Measurements from ENCODE around the gene MRPS34. TPM values are rescaled to one million over a fixed set of nuclear protein-coding genes. Genes with fewer than 3 reads are reported as not detected.
A peak's percentile ranks its signal among the peaks of the same experiment; 100 is the strongest.

Gene MRPS34
- total RNA-seq, 1 donor from 2014 or later: 31.4 TPM

GRCh38 chr16:1771188-1771863, 1.6 kb downstream of the MRPS34 start, which contains the start of gene NME3:
TSS of gene NME3 (minus strand) at chr16:1771543. CDS start at chr16:1771534, 9 bp downstream.
- FAIRE-seq: no peak
- peak; percentile 86 to 92 for DNase-seq (ENCODE audit: low spot score in 2 of 2)

- FAIRE-seq (no peak), DNase-seq (ENCODE audit: low spot score in 2 of 2) (peak; percentile 67 to 73)
These were observed 2.4 kb downstream of the MRPS34 start for GRCh38 chr16:1770328-1771187.

GRCh38 chr16:1769402-1770300, 3.3 kb downstream of the MRPS34 start:
- no peak for DNase-seq (ENCODE audit: low spot score in 2 of 2)
- no peak for FAIRE-seq

GRCh38 chr16:1768767-1769401, 4.0 kb downstream of the MRPS34 start:
- FAIRE-seq (no peak), DNase-seq (ENCODE audit: low spot score in 2 of 2) (no peak)

- DNase-seq (ENCODE audit: low spot score in 2 of 2): no peak
- no peak for FAIRE-seq
These were observed 4.7 kb downstream of the MRPS34 start for GRCh38 chr16:1768061-1768766.

- FAIRE-seq (no peak), DNase-seq (ENCODE audit: low spot score in 2 of 2) (no peak)
These were observed 5.6 kb downstream of the MRPS34 start for GRCh38 chr16:1767116-1767994.

- FAIRE-seq (no peak), DNase-seq (ENCODE audit: low spot score in 2 of 2) (no peak)
These were observed 6.2 kb downstream of the MRPS34 start for GRCh38 chr16:1766701-1767100.

- FAIRE-seq (no peak), DNase-seq (ENCODE audit: low spot score in 2 of 2) (no peak)
These were observed 6.7 kb downstream of the MRPS34 start for GRCh38 chr16:1766231-1766630.

- FAIRE-seq (no peak), DNase-seq (ENCODE audit: low spot score in 2 of 2) (no peak)
These were observed 7.1 kb downstream of the MRPS34 start for GRCh38 chr16:1765826-1766225.

- FAIRE-seq (no peak), DNase-seq (ENCODE audit: low spot score in 2 of 2) (no peak)
These were observed 8.0 kb downstream of the MRPS34 start for GRCh38 chr16:1764971-1765370.

GRCh38 chr16:1763521-1764511, 9.1 kb downstream of the MRPS34 start:
- DNase-seq (ENCODE audit: low spot score in 2 of 2): peak in 1 of 2 donors; percentile 63
- FAIRE-seq: no peak

- FAIRE-seq (no peak), DNase-seq (ENCODE audit: low spot score in 2 of 2) (no peak)
These were observed 9.9 kb downstream of the MRPS34 start for GRCh38 chr16:1762879-1763520.

- no peak for FAIRE-seq
- DNase-seq (ENCODE audit: low spot score in 2 of 2): no peak
These were observed 10.6 kb downstream of the MRPS34 start for GRCh38 chr16:1762196-1762878.

- DNase-seq (ENCODE audit: low spot score in 2 of 2) (no peak), FAIRE-seq (no peak)
These were observed 11.2 kb downstream of the MRPS34 start for GRCh38 chr16:1761751-1762150.

GRCh38 chr16:1760911-1761310, 12.0 kb downstream of the MRPS34 start:
- DNase-seq (ENCODE audit: low spot score in 2 of 2) (no peak), FAIRE-seq (no peak)

GRCh38 chr16:1759511-1759910, 13.4 kb downstream of the MRPS34 start:
- DNase-seq (ENCODE audit: low spot score in 2 of 2): no peak
- FAIRE-seq: no peak
